ENCODE results near the gene THOC1.
"Not testable (repeated sequence)": the region's sequence is repeated elsewhere in the genome, so short reads cannot be mapped to it uniquely, and the experiment has no call there.

THOC1 gene

DNA sequence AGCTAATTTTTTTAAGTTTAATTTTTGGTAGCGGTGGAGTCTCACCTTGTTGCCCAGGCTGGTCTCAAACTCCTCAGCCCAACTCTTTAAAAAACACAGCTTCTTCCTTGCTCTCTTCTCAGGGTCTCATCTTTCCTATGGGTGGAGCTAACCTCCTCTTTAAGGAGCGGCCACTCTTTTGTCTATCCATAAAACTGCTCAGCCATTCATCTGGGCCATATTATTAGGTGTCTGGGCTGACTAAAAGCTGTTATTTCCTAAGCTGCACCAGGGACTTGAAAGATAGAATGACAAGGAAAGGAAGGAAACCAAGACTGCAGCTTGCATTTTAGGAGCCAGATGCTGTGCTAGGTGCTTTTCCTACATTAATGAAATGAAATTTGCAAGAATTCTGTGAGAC lies 35.8 kb upstream of the THOC1 start:
- no peak for TF ChIP-seq POU2F2 (IDR thresholded peaks at IDR 0.05; ENCODE audit: low read depth, low read length)
- no peak for TF ChIP-seq POLR2A (IDR thresholded peaks at IDR 0.05; ENCODE audit: low read depth, low read length)
- no peak for TF ChIP-seq PAX5 (IDR thresholded peaks at IDR 0.05; ENCODE audit: insufficient read depth, low read length, severe bottlenecking)
- no peak for TF ChIP-seq TAF1 (IDR thresholded peaks at IDR 0.05; ENCODE audit: low read depth, low read length)
- TF ChIP-seq SPI1 (IDR thresholded peaks at IDR 0.05; ENCODE audit: low read depth, low read length): no peak
- no peak for TF ChIP-seq POLR2AphosphoS5 (IDR thresholded peaks at IDR 0.05; ENCODE audit: low read depth, low read length)
- FAIRE-seq (no peak), DNase-seq (ENCODE audit: insufficient read length, low spot score) (no peak)

DNA sequence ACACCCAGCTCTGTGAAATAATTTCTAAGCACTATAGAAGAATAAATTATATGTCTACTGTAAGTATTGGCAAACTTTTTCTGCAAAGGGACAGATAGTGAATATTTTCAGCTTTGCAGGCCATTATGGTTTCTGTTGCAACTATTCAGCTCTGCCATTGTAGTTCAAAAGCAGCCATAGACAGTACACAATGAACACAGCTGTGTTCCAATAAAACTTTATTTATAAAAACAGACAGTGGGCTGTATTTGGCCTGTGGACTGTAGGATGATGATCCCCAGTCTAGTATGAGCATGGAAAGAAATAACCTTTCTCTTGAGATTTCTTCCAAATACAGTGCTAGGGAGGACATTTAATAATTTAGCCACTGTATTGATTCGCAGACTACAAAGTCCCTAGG lies 35.2 kb upstream of the THOC1 start:
- DNase-seq (ENCODE audit: insufficient read length, low spot score): no peak
- TF ChIP-seq PAX5 (IDR thresholded peaks at IDR 0.05; ENCODE audit: insufficient read depth, low read length, severe bottlenecking): no peak
- no peak for TF ChIP-seq SPI1 (IDR thresholded peaks at IDR 0.05; ENCODE audit: low read depth, low read length)
- TF ChIP-seq POLR2AphosphoS5 (IDR thresholded peaks at IDR 0.05; ENCODE audit: low read depth, low read length): no peak
- TF ChIP-seq POLR2A (IDR thresholded peaks at IDR 0.05; ENCODE audit: low read depth, low read length): no peak
- TF ChIP-seq POU2F2 (IDR thresholded peaks at IDR 0.05; ENCODE audit: low read depth, low read length): no peak
- TF ChIP-seq TAF1 (IDR thresholded peaks at IDR 0.05; ENCODE audit: low read depth, low read length): no peak

DNA sequence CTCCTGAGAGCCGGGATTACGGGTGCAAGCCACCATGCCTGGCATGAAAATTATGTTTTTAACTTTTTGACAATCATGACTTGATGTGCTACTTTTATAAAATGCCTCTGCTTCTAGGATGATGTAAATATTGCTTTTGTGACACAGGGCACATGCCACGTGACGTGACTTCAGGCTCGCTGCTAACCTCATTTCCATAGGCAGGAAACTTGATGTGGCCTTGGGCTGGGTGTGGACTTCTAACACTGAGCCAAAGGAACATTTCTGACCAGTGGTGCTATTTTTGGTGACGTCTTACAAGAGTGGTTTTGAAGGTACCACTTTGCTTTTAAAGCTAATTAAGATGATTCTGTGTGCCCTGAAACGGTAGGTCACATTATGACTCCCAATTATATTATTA lies 34.2 kb upstream of the THOC1 start:
- no peak for TF ChIP-seq POLR2A (IDR thresholded peaks at IDR 0.05; ENCODE audit: low read depth, low read length)
- no peak for TF ChIP-seq SPI1 (IDR thresholded peaks at IDR 0.05; ENCODE audit: low read depth, low read length)
- TF ChIP-seq PAX5 (IDR thresholded peaks at IDR 0.05; ENCODE audit: insufficient read depth, low read length, severe bottlenecking): no peak
- TF ChIP-seq TAF1 (IDR thresholded peaks at IDR 0.05; ENCODE audit: low read depth, low read length): no peak
- TF ChIP-seq POU2F2 (IDR thresholded peaks at IDR 0.05; ENCODE audit: low read depth, low read length): no peak
- TF ChIP-seq POLR2AphosphoS5 (IDR thresholded peaks at IDR 0.05; ENCODE audit: low read depth, low read length): no peak
- DNase-seq (ENCODE audit: insufficient read length, low spot score) (no peak), FAIRE-seq (no peak)

More for the DNA sequence above, 35.2 kb upstream of the THOC1 start:
- FAIRE-seq: no peak

DNA sequence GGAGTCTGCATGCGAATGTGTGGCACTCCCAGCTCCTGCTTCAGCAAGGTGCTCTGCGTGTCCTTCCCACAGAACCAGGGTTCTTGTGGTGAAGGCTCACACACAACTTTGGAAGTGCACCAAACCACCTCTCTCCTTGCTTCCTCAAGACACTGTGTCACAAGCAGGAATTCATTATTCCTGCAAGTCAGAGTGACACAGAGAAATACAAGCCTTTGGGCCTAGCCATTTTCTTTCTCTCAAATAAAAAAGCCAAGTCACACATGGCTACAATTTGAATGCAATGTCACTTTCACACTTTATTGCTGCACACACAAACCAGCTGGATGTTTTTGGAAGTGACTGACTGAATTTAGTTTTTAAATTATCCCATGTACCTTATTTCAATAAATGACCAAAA lies 30.1 kb upstream of the THOC1 start:
- DNase-seq (ENCODE audit: insufficient read length, low spot score) (no peak), FAIRE-seq (no peak)
- TF ChIP-seq TAF1 (IDR thresholded peaks at IDR 0.05; ENCODE audit: low read depth, low read length) (no peak), POU2F2 (IDR thresholded peaks at IDR 0.05; ENCODE audit: low read depth, low read length) (no peak), POLR2AphosphoS5 (IDR thresholded peaks at IDR 0.05; ENCODE audit: low read depth, low read length) (no peak), SPI1 (IDR thresholded peaks at IDR 0.05; ENCODE audit: low read depth, low read length) (no peak), PAX5 (IDR thresholded peaks at IDR 0.05; ENCODE audit: insufficient read depth, low read length, severe bottlenecking) (no peak), POLR2A (IDR thresholded peaks at IDR 0.05; ENCODE audit: low read depth, low read length) (no peak)

DNA sequence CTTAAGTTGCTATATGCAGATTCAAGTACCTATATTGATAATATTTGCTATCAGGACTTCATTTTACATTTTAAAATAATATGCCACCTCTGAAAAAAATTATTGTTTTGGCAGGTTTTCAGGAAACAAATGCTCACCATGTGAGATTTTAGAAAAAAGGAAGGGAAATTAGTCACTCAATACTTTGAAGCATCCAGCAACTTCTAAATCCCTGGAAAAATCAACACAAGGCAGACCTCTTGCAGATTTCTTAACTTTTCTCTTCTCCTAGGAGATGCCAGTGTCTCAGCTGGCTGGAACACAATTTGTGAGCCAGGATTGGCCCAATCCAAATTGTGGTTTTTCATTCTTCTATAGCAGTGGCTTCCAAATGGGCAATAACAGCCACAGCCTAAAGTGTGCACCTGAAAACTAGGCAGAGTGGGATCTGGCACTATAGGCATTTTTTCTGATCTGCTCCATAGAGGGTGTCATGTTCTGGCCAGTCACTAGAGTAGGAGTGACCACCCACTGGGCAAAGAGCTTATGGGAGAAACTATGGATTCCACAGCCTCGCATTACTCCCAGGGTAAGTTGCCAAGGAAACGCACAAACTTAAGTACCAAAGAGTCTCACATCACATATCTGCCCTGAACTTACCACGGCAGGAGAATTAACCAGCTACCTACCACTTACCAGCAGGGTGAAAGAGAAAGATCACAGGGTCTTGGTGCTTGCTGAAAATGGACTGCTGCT lies 28.1 kb upstream of the THOC1 start:
- FAIRE-seq: no peak
- no peak for DNase-seq (ENCODE audit: insufficient read length, low spot score)
- TF ChIP-seq SPI1 (IDR thresholded peaks at IDR 0.05; ENCODE audit: low read depth, low read length) (no peak), PAX5 (IDR thresholded peaks at IDR 0.05; ENCODE audit: insufficient read depth, low read length, severe bottlenecking) (no peak), POLR2A (IDR thresholded peaks at IDR 0.05; ENCODE audit: low read depth, low read length) (no peak), TAF1 (IDR thresholded peaks at IDR 0.05; ENCODE audit: low read depth, low read length) (no peak), POU2F2 (IDR thresholded peaks at IDR 0.05; ENCODE audit: low read depth, low read length) (no peak), POLR2AphosphoS5 (IDR thresholded peaks at IDR 0.05; ENCODE audit: low read depth, low read length) (no peak)

DNA sequence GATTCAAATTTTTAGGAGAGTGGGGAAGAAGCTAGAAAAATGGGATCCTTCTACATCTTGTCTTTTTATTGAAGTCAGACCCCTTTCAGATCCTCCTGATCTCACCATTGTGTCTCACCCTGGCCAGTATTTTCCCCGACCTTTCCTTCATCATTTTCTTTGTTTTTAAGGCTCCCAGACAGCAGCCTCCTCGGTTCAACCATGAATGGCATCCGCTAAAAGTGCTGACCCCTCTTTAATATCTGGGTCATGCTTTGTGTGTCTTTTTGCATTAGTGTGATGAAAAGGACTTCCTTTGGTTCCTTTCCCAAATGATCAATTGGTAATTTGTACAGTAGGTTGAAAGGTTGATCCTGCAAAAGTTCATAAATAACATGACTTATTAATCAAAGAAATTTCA lies 26.7 kb upstream of the THOC1 start:
- FAIRE-seq (no peak), DNase-seq (ENCODE audit: insufficient read length, low spot score) (no peak)
- TF ChIP-seq SPI1 (IDR thresholded peaks at IDR 0.05; ENCODE audit: low read depth, low read length): no peak
- TF ChIP-seq POLR2A (IDR thresholded peaks at IDR 0.05; ENCODE audit: low read depth, low read length): no peak
- TF ChIP-seq POU2F2 (IDR thresholded peaks at IDR 0.05; ENCODE audit: low read depth, low read length): no peak
- no peak for TF ChIP-seq TAF1 (IDR thresholded peaks at IDR 0.05; ENCODE audit: low read depth, low read length)
- TF ChIP-seq POLR2AphosphoS5 (IDR thresholded peaks at IDR 0.05; ENCODE audit: low read depth, low read length): no peak
- TF ChIP-seq PAX5 (IDR thresholded peaks at IDR 0.05; ENCODE audit: insufficient read depth, low read length, severe bottlenecking): no peak

DNA sequence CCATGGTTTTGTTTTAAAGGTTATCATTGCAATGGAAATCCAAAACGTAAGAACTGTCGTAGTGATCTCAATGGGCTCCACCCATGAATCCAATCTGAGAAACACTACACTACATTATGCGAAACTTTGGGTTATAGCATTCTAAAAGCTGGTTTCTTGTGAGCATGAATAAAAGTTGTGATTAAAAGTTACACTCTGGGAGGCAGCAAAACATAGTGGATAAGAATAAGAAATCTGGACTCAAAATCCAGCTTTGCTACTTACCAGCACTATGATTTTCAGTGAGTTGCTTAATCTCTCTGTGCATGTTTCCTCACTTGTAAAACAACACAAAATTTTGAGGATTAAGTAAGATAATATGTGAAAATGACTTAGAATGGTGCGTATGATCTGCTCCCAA lies 25.7 kb upstream of the THOC1 start:
- DNase-seq (ENCODE audit: insufficient read length, low spot score) (no peak), FAIRE-seq (no peak)
- TF ChIP-seq PAX5 (IDR thresholded peaks at IDR 0.05; ENCODE audit: insufficient read depth, low read length, severe bottlenecking) (no peak), POLR2AphosphoS5 (IDR thresholded peaks at IDR 0.05; ENCODE audit: low read depth, low read length) (no peak), SPI1 (IDR thresholded peaks at IDR 0.05; ENCODE audit: low read depth, low read length) (no peak), POU2F2 (IDR thresholded peaks at IDR 0.05; ENCODE audit: low read depth, low read length) (no peak), POLR2A (IDR thresholded peaks at IDR 0.05; ENCODE audit: low read depth, low read length) (no peak), TAF1 (IDR thresholded peaks at IDR 0.05; ENCODE audit: low read depth, low read length) (no peak)

DNA sequence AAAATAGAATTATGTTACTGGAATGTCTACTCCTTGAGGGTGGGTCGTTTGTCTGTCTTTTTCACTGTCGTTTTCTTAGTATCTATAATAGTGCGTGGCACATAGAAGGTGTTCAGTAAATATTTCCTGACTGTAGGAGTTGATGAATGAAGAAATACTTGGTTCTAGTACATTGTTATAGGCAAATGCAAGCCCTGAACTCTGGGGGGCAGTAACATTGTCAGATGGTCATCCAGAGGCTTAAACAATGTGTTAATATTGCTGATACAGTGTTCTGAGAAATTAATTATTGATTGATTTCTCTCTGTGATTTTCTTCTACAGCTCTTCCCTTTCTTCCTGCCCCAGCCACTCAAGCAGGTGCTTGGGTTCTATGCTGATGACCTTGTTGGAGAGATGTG lies 24.4 kb upstream of the THOC1 start:
- no peak for TF ChIP-seq PAX5 (IDR thresholded peaks at IDR 0.05; ENCODE audit: insufficient read depth, low read length, severe bottlenecking)
- TF ChIP-seq POU2F2 (IDR thresholded peaks at IDR 0.05; ENCODE audit: low read depth, low read length): no peak
- TF ChIP-seq TAF1 (IDR thresholded peaks at IDR 0.05; ENCODE audit: low read depth, low read length): no peak
- no peak for TF ChIP-seq SPI1 (IDR thresholded peaks at IDR 0.05; ENCODE audit: low read depth, low read length)
- TF ChIP-seq POLR2AphosphoS5 (IDR thresholded peaks at IDR 0.05; ENCODE audit: low read depth, low read length): no peak
- TF ChIP-seq POLR2A (IDR thresholded peaks at IDR 0.05; ENCODE audit: low read depth, low read length): no peak
- no peak for FAIRE-seq
- no peak for DNase-seq (ENCODE audit: insufficient read length, low spot score)

DNA sequence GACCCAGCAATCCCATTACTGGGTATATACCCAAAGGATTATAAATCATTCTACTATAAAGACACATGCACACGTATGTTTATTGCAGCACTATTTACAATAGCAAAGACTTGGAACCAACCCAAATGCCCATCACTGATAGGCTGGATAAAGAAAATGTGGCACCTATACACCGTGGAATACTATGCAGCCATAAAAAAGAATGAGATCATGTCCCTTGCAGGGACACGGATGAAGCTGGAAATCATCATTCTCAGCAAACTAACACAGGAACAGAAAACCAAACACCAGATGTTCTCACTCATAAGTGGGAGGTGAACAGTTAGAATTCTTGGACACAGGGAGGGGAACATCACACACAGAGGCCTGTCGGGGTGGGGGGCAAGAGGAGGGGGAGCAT lies 22.1 kb upstream of the THOC1 start:
- not testable (repeated sequence) for FAIRE-seq; DNase-seq (ENCODE audit: insufficient read length, low spot score)

DNA sequence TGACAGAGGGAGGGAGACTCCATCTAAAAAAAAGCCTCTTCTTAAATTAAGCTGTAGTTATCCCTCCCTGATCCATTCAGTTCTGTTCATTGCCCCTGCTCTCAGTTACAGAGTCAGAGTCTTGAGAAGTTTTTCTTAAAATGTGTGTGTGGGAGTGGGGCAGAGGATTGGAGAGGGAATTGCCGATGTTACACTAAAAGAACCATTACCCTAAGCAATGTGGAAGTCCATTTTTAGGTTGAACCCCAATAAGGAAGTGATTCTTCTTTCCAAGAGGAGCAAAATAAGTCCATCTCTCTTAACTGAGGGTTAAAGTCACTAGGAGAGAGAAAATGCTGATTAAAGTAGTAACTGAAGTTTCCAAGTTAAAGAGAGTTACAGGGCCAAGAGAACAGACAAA lies 21.2 kb upstream of the THOC1 start:
- DNase-seq (ENCODE audit: insufficient read length, low spot score) (no peak), FAIRE-seq (no peak)
- TF ChIP-seq POLR2AphosphoS5 (IDR thresholded peaks at IDR 0.05; ENCODE audit: low read depth, low read length): no peak
- TF ChIP-seq POLR2A (IDR thresholded peaks at IDR 0.05; ENCODE audit: low read depth, low read length): no peak
- no peak for TF ChIP-seq SPI1 (IDR thresholded peaks at IDR 0.05; ENCODE audit: low read depth, low read length)
- TF ChIP-seq TAF1 (IDR thresholded peaks at IDR 0.05; ENCODE audit: low read depth, low read length): no peak
- no peak for TF ChIP-seq PAX5 (IDR thresholded peaks at IDR 0.05; ENCODE audit: insufficient read depth, low read length, severe bottlenecking)
- TF ChIP-seq POU2F2 (IDR thresholded peaks at IDR 0.05; ENCODE audit: low read depth, low read length): no peak
